GM19468 (cell line): ENCODE results near the gene IFNA8.
"Not testable (repeated sequence)": the region's sequence is repeated elsewhere in the genome, so short reads cannot be mapped to it uniquely, and the experiment has no call there.

Experiments used
- ATAC-seq: cut with Tn5 transposase; IDR thresholded peaks from one replicate; pipeline ENCODE4 v1.9.1; 2021; ENCODE audit warnings: mild to moderate bottlenecking, moderate library complexity, moderate number of reproducible peaks; ENCODE audit not compliant: unreplicated experiment; ENCODE audit errors: extremely low read depth

IFNA8 gene

DNA sequence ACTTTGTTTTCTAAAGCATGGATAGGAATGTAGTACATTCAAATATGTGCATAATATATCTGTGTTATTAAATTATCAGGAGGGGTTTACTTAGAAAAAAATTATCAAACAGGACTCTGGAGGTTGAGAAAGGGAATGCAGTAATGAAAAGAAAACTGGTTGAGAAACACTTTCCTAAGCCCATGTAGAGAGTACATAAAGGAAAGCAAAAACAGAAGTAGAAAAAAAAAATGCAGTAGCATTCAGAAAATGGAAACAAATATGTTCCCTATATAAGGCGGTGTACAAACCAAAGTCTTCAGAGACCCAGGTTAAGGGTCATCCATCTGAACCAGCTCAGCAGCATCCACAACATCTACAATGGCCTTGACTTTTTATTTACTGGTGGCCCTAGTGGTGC lies at the start of gene IFNA8:
TSS of gene IFNA8 (plus strand) at position 301 of the 400 bp plus-strand sequence. CDS start at position 361, 60 bp downstream.
- no peak for ATAC-seq

DNA sequence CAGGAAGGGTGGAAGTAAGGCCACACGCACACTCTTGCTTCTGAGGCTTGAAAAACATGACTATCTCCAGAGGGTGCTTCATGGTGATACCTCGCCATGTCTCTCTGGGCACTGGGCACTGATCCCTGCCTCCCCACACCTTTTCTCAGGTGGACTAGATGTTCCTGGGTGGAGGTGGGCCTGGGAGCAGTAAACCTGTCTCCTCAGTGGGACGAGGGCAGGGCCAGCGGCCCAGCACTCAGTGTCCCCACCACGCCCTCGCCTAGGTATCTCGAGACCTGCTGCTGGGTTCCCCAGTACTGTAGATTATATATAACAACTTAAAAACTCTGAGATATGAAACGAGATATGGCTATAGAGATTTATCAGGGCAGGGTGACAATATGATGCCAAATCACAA lies 46.6 kb upstream of the IFNA8 start:
- no peak for ATAC-seq

DNA sequence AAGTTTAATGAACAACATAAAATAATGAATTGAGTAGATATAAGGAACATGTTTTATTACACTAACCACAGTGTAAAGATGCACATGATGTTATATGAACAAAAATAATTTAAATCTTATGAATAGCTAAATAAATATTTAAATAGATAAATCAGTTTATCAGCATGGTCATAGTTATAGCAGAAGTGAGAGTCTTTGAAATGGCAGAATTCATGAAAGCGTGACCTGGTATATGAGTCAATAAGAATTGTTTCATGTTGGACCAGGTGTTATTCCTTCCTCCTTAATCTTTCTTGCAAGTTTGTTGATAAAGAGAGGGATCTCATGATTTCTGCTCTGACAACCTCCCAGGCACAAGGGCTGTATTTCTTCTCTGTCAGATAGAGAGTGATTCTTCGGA lies 41.7 kb upstream of the IFNA8 start:
- peak; percentile 66 for ATAC-seq

DNA sequence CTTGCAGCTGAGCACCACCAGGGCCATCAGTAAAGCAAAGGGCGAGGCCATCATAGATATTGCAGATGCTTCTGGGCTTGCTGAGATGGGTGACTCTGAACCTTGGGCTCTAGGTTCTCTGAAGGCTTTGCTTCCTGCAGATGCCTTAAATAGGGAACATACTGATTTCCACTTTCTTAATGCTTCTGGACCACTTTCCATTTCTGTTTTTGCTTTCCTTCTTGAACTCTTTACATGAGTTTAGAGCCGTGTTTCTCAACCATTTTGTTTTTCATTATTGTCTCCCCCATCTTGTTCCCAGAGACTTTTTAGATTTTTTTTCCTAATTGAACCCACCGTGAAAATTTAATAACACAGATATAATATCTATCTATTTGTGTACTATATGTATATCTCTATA lies 41.0 kb upstream of the IFNA8 start, which contains the start of gene IFNA13:
TSS of gene IFNA13 (minus strand) at position 101 of the 400 bp plus-strand sequence. CDS start at position 54, 47 bp downstream.
- no peak for ATAC-seq

DNA sequence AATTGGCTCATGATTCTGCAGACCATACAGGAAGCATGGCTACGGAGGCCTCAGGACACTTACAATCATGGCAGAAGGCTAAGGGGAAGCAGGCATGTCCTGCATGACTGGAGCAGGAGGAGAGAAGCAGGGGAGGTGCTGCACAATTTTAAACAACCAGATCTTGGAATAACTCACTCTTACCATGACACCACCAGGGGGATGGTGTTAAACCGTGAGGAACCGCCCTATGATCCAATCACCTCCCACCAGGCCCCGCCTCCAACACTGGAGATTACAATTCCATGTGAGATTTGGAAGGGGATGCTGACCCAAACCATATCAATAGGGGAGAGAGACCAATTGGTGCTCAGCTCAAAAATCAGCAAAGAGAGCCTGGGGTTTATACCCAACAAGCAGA lies 37.5 kb upstream of the IFNA8 start:
- not testable (repeated sequence) for ATAC-seq

DNA sequence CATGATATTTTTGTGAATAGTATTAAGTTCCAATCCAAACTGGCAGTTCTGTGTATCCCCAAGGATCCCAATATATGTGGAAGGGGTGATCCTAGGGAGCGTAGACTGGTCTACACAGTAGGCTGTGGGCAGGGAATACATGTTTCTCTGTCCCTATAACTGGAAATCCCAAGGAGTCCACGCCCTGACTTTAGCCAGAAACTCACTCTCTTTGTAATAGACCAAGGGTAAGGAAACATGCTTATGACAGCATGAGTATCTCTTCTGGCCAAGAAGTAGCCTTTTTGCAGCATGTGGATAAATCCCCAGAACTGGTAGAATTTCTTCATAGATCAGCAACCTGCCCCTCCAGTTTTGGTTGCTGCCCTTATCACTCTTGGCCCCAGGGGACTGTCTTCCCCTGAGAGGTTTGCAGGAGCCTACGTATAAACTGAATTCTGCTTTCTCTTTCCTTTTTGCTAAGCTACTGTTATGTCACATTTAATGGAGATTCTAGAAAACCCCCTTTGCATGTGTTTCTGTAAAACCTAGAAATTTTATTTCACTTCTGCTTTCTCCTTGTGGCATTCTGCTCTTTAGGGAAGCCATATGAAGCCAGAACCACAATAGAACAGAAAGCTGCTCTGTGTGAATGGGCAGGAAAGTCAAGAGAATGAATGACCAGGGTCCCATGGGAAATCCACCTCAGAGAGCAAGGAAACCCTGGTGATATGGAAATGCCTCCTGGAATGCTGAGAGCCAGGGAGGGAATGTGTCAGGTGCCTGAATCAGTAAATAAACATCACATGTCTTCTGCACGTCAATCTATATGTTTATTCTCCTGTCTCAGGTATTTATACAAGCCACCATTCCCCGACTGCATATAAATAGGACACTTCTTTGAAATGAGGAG lies 27.2 kb upstream of the IFNA8 start:
- ATAC-seq: peak; percentile 99

DNA sequence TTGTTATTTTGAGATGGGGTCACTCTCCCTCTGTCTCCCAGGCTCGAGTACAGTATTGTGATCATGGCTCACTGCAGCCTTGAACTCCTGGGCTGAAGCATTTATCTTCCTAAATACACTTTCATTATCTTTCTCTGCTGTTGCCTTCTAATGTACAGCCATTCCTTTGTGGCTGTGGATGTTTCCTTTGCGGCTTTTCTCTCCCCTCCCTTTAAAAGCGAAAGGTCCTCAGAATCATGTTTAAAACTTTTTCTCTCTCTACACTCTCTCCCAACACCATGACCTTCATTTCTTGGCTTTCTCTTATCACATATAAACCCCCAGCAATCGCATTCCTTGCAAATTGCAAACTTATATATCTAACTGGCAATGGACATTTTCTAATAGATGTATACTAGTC lies 25.3 kb upstream of the IFNA8 start:
- no peak for ATAC-seq

DNA sequence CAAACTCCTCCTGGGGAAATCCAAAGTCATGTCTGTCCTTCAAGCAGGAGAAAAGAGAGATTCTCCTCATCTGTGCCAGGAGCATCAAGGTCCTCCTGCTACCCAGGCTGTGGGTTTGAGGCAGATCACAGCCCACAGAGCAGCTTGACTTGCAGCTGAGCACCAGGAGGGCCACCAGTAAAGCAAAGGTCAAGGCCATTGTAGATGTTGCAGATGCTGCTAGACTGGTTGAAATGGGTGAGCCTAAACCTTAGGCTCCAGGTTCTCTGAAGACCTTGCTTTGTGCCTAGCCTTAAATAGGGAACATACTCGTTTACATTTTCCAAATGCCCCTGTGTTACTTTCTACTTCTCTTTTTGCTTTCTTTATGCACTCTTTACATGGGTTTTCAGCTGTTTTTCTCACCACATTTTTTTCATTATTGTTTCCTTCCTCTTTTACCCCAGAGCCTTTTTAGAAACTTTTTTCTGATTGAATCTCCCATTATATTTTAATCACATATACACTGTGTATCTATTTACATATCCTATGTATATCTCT lies 23.7 kb upstream of the IFNA8 start, which contains the start of gene IFNA2:
TSS of gene IFNA2 (minus strand) at position 268 of the 540 bp plus-strand sequence. CDS start at position 199, 69 bp downstream.
- no peak for ATAC-seq

DNA sequence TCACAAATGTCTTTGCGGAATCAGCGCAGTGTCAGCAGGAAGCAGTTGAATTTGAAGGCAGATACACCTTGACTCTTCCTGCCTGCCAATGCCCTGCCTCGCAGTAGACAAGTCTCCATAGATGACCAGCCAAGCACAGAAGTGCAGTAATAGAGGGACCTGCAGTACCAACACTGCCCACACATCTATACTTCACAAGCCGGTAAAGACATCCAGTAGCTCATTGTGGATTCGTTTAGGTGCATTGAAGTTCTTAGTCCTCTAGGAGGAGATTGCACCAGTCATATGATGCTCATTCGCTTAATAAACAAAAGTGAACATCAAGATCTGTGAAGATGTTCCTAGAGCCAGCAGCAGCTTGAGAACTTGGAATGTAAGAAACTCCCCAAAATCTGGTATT lies 16.6 kb upstream of the IFNA8 start:
- ATAC-seq: peak; percentile 79

DNA sequence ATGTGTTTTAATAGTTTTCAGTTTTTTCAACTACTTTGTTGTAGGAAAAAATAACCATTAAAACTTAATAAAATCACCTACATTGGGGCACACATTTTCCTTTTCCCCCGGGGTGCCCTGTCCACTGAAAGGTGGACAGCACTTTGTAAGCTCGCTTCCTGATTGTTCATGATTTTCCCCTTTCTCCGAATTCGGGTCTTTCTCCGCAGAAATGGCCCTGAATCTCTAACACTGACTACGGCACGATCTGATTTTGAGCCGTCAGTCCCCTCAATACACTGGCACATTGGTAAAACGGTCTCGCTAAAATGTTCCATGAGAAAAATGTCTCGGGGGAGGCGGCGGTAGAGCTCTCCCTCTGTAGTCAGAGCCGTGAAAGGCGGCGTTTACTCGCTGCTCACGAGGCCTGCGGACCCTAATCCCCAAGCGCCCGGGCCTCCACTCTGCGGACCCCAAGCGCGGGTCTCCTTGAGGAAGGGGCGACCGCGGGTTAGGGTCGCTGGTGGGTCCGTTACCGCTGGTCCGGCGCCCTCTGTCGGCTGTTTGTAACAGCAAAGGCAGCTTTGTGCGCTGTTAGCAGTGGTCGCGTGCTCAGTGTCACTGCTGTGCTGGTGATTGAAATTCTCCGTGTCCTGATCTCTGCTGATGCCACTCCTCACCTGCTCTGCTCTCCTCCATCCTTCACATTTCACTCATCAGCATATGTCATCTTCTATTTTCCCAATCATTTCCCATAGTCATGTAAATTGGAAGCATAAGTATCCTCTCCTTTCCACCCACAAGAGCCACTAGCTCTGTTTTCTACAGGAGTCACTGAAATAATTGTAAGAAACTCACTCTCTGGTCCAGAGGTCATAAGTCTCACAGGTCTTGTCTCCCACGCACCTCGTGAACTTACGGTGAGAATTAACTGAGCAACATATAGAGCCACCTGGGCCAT lies 12.9 kb upstream of the IFNA8 start:
- peak; percentile 56 for ATAC-seq

DNA sequence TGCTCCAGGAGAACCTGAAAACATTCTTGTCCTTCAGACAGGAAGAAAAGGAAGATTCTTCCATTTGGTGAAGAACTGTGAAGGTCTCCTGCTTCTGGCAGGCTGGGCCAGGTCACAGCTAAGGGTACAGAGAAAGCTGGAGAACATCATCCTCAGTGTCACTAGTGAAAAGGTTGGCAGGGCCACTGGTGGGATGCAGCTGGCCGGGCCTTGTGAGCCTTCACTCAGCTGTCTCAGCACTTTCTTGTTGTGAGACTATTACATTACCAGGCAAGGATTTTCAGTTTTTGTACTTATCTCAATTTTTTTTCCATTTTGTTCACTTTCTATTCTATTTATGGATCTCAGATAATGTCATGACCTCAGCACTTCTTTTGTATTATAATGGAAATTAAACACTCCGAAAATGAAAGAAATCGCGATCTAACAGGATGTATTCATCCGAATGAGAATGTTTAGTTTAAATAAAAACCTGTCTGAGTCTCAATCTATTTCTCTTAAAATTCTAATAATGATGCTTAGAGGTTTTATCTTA lies 9.9 kb upstream of the IFNA8 start:
- no peak for ATAC-seq

DNA sequence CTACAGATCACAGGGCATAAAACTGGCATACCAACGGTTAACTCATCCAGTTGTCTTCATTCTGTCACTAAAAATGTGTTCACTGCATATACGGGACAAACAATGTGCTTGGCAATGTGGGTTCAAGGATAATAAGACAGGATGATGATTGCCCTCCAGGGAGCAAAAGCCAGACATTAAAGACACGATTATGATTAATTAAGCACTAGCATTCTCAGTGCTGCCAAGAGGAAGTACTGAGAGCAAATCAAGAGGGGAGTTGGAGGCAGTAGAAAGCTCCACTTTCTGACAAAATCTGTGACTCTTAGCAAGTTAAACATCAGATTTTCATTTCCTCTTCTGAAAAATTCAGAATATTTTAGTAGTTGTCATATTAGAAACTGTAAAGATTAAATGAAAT lies 9.0 kb upstream of the IFNA8 start:
- ATAC-seq: no peak

DNA sequence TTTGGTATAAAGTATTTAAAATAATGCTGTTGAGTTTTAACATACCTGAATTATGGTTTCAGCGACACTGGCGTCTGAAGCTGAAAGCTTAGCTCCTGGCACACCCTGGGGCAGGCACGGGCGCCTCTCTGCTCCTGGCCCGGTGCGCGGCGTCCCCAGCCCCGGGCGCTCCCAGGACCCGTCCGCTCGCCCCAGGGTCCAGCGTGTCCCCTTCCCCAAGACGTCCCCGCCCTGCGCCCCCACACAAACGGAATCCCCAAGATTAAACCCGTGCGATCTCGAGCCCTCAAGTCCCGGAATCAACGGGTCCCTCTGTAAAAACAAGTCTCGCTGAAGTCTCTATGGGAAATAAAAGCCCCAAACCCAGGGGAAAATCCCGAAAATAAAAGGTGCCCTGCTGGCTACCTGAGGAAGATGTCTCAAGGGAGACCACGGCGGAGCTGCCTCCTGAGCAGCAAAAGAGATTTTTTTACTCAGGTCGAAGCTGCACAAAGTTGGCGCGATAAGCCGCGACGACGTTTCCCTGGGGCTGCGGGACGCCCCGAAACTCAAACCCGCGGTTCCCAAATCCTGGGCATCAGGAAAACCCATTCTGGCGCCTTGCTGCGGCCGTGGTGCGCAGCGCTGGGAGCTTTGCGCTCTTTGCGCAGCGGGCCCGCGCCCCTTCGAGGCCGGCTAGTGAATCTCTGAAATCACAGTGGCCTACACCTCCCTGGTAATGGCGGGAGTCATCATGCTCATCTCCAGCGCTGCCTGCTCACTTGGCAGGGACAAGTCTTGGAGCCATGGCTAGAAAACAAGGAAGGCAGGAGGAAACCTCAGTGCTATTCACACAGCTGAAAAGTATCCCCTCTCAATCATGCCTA lies 6.3 kb upstream of the IFNA8 start:
- ATAC-seq: no peak

DNA sequence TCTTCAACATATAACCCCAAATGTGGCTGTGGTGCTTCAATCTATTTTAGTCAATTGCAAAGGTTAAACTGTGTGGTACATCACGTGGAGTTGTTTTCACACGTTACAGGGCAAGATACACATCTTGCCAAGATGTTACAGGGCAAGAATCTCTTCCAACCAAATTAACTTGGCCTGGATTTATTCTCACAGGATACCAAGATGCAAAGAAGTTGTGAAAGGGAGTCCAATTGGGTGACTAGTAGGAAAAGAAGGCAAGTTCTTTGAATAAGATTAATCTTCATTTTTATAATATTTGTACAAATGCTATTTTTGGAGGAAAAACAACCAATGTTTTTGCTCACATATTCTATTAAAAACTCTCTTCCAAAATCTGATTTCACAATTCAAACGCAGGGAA lies 4.8 kb upstream of the IFNA8 start:
- no peak for ATAC-seq

DNA sequence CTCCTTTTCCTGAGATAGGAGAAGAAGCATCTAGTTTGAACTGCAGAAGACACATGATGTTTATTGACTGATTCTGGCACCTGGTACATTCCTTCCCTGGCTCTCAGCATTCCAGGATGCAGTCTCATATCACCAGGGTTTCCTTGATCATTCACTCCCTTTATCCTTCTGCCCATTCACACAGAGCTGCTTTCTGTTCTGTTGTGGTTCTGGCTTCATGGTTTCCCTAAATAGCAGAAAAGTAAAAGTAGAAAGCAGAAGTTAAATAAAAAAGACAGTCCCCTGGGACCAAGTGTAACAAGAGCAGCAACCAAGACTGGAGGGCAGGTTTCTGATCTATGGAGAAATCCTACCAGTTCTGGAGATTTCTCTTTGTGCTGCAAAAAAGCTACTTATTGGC lies 3.2 kb downstream of the IFNA8 start:
- peak; percentile 52 for ATAC-seq

DNA sequence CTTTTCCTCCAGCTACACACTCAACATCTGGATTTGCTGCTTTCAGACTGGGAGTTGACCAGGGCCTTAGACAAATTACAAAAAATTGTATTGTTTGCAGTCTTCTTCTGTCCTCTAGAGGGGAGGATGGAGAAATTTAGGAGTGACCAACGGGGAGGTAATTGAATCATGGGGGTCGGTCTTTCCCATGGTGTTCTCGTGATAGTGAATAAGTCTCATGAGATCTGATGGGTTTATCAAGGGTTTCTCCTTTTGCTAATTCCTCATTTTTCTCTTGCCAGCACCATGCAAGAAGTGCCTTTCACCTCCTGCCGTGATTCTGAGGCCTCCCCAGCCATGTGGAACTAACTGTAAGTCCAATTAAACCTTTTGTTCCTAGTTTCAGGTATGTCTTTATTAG lies 4.2 kb downstream of the IFNA8 start:
- ATAC-seq: no peak

DNA sequence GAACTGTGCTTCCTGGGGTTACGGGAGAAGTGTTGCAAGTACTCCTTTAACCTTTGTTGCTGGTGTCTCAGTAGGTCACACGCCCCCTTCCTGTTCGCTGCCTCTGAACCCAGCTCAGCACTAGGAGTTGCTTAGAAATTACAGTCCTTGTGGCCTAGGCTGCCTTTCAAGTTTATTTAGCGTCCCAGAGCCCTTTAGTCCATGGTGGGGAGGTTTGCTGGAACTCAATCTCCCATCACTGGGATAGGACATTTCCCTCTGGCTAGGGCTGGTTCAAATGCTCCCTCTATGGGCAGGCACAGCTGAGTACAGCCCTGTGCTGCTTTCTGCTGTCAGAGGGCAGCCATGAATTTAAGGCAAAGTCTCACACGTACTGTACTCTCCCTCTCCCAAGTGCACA lies 4.7 kb downstream of the IFNA8 start:
- ATAC-seq: no peak

DNA sequence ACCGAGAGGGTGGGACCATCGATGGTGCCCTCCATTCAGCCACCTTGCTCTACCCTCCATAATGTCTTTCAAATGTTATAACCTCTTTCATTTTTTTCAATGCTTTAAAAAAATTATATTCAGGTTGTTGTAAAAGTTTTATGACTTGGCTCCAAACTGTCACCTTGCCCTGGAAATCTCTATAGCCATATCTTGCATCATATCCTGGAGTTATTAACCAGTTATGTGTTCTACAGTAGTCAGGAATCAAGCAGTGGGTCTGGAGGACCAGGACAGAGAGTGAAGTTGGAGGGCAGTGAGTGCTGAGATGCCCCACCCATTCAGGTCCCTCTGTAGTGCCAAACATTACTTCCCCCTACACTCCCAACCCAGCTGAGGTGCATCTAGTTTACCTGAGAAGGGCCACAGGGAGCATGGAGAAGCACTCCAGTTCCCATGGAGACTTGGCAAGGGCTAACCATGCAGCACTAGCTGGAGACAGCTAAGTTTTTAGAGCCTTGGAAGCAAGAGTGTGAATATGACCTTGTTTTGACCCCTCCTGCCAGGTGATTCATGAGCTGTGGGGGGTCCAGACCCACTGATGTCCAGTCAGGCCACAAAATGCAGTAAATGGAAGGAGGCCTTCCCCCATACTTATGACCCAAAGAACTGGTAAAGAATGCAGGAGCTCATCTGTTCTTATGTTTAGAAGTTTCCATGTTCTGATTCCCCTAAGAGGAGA lies 5.5 kb downstream of the IFNA8 start:
- no peak for ATAC-seq
